T-cell (primary cell): Measurements from ENCODE around the gene GRM5. TPM values are rescaled to one million over a fixed set of nuclear protein-coding genes. Genes with fewer than 3 reads are reported as not detected.

Source experiments
- ATAC-seq, 4 experiments: fragments of 200-7000 bp in 3 of 4; fragments of 150-1000 bp in 1 of 4; cut with Tn5 transposase; replicated peaks in 1 of 4; 1 replicate in 3 of 4; 2 replicates in 1 of 4; pipeline ENCODE4 v1.10.0; 2021; ENCODE audit warnings: moderate library complexity in 3 of 4, mild to moderate bottlenecking in 2 of 4, moderate number of reproducible peaks in 1 of 4
- CTCF ChIA-PET, 2 donors: fragments of 300-600 bp; sonication (Branson Sonifier 250); formaldehyde crosslinking; loops; one replicate each; lab custom pipeline; 2022; ENCODE audit warnings: antibody characterized with exemption in 2 of 2; lab: Charles Lee
- POLR2A ChIA-PET, 2 donors: fragments of 300-600 bp; sonication (Branson Sonifier 250); formaldehyde crosslinking; loops; one replicate each; lab custom pipeline; 2022; ENCODE audit warnings: antibody characterized with exemption in 2 of 2; lab: Charles Lee
- DNase-seq, 35 experiments: peaks; one replicate each; pipeline versions ENCODE4 v3.0.0 to v3.0.0-alpha.2; 2013 to 2023
- H3K27ac ChIP-seq: one replicate; pipeline ENCODE4 v1.5.1; 2013; ENCODE audit warnings: low read length
- H3K27me3 ChIP-seq, 2 experiments: replicated peaks in 1 of 2; 1 replicate in 1 of 2; 2 replicates in 1 of 2; pipeline versions ENCODE4 v1.6.1 to v1.7.0; 2013; ENCODE audit warnings: low read length in 1 of 2, mixed read lengths in 1 of 2; ENCODE audit not compliant: control insufficient read depth in 2 of 2, insufficient read depth in 2 of 2; ENCODE audit errors: extremely low read depth in 1 of 2
- H3K36me3 ChIP-seq, 2 donors: 1 replicate in 1 of 2; 2 replicates in 1 of 2; pipeline versions ENCODE4 v1.6.1 to v1.7.0; 2013; ENCODE audit warnings: low read length in 1 of 2; ENCODE audit not compliant: control insufficient read depth in 2 of 2, insufficient read depth in 1 of 2; ENCODE audit errors: extremely low read depth in 1 of 2
- H3K4me1 ChIP-seq, 2 experiments: 1 replicate in 1 of 2; 2 replicates in 1 of 2; pipeline versions ENCODE4 v1.6.1 to v1.7.0; 2013; ENCODE audit warnings: low read length in 2 of 2, mixed read lengths in 1 of 2; ENCODE audit not compliant: insufficient read depth in 2 of 2, control insufficient read depth in 1 of 2; ENCODE audit errors: extremely low read depth in 1 of 2
- H3K4me3 ChIP-seq, 2 donors: 1 replicate in 1 of 2; 2 replicates in 1 of 2; pipeline versions ENCODE4 v1.5.1 to v1.7.0; 2013; ENCODE audit warnings: mild to moderate bottlenecking in 2 of 2, low read length in 1 of 2, moderate library complexity in 1 of 2; ENCODE audit not compliant: control insufficient read depth in 1 of 2; ENCODE audit errors: extremely low read depth in 1 of 2
- H3K9me3 ChIP-seq: 2 replicates; pipeline ENCODE4 v1.7.0; 2013
- H3K27ac Mint-ChIP-seq, 2 donors: one replicate each; pipeline ENCODE4 v1.8.0; 2020 to 2021; ENCODE audit warnings: mild to moderate bottlenecking in 2 of 2, mixed read lengths in 2 of 2
- H3K27me3 Mint-ChIP-seq, 2 donors: one replicate each; pipeline ENCODE4 v1.8.0; 2021 to 2022; ENCODE audit warnings: mixed read lengths in 2 of 2
- H3K36me3 Mint-ChIP-seq: one replicate; pipeline ENCODE4 v1.8.0; 2021; ENCODE audit warnings: mixed read lengths
- H3K4me1 Mint-ChIP-seq, 3 donors: one replicate each; pipeline ENCODE4 v1.8.0; 2020 to 2022; ENCODE audit warnings: mixed read lengths in 3 of 3, mild to moderate bottlenecking in 1 of 3
- H3K4me3 Mint-ChIP-seq, 3 donors: one replicate each; pipeline ENCODE4 v1.8.0; 2020 to 2022; ENCODE audit warnings: mild to moderate bottlenecking in 3 of 3, mixed read lengths in 3 of 3, moderate library complexity in 3 of 3
- H3K9me3 Mint-ChIP-seq, 3 donors: one replicate each; pipeline ENCODE4 v1.8.0; 2020 to 2022; ENCODE audit warnings: mixed read lengths in 3 of 3
- WGBS: methylation state at CpG from one replicate; pipeline ENCODE4 v1.1.5; 2013; ENCODE audit warnings: missing lambda C conversion rate; ENCODE audit not compliant: insufficient coverage; 5-methylcytosine and 5-hydroxymethylcytosine counted together
- total RNA-seq, 35 experiments: library from RNA in 6 of 35; stranded (reverse) in 6 of 35; fragments of 120-200 nt in 1 of 35; gene quantifications; one replicate each; pipeline versions ENCODE4 v1.2.1 to v1.2.4 and lab custom pipeline; 2013 to 2026

GRM5 gene
- total RNA-seq, 5 donors from 2014 or later (not counting 1 experiment from before 2014, with no cell fraction given) = not detected

- ChIA-PET POLR2A (no interaction called here), CTCF (no interaction called here)
- ATAC-seq (no peak), DNase-seq (no peak)
- no CpG with 5 or more reads among the region's 1 CpG for WGBS
- Mint-ChIP-seq H3K4me1 (peaks cover 6 to 14% (median 12%) of the 10 kb centered on the region in 3 donors), H3K27me3 (no peaks in the 10 kb centered on the region), H3K4me3 (no peak overlapping the region), H3K36me3 (peaks cover 3% of the 10 kb centered on the region), H3K27ac (no peak overlapping the region), H3K9me3 (no peaks in the 10 kb centered on the region)
- no peaks in the 10 kb centered on the region for H3K36me3 ChIP-seq
- H3K27me3 ChIP-seq = no peaks in the 10 kb centered on the region
- H3K4me1 ChIP-seq = no peaks in the 10 kb centered on the region
- no peak overlapping the region for H3K4me3 ChIP-seq
- H3K27ac ChIP-seq = no peak overlapping the region
- no peaks in the 10 kb centered on the region for H3K9me3 ChIP-seq
Measured at GRCh38 chr11:88814076-88814475, 251.7 kb downstream of the GRM5 start.

- no peak for ATAC-seq
- Mint-ChIP-seq H3K36me3 (peaks cover 3% of the 10 kb centered on the region), H3K27me3 (no peaks in the 10 kb centered on the region), H3K4me1 (peaks cover 6 to 14% (median 12%) of the 10 kb centered on the region in 3 donors), H3K27ac (peak overlapping the region in 1 of 2 donors; percentile 52), H3K4me3 (no peak overlapping the region), H3K9me3 (no peaks in the 10 kb centered on the region)
- Histone ChIP-seq H3K36me3 (no peaks in the 10 kb centered on the region), H3K9me3 (no peaks in the 10 kb centered on the region), H3K4me3 (no peak overlapping the region), H3K27me3 (no peaks in the 10 kb centered on the region), H3K4me1 (no peaks in the 10 kb centered on the region), H3K27ac (no peak overlapping the region)
- POLR2A ChIA-PET = no interaction called here
- CTCF ChIA-PET = no interaction called here
- DNase-seq = no peak
- no CpG with 5 or more reads among the region's 1 CpG for WGBS
Measured at GRCh38 chr11:88813233-88813915, 252.4 kb downstream of the GRM5 start.

- H3K27me3 Mint-ChIP-seq = no peaks in the 10 kb centered on the region
- POLR2A ChIA-PET = no interaction called here
- no peaks in the 10 kb centered on the region for H3K4me1 ChIP-seq
- H3K27me3 ChIP-seq = no peaks in the 10 kb centered on the region
- peaks cover 0 to 2% (median 0%) of the 10 kb centered on the region in 3 donors for H3K9me3 Mint-ChIP-seq
- H3K4me3 ChIP-seq = no peak overlapping the region
- no peak for DNase-seq
- H3K4me1 Mint-ChIP-seq = peaks cover 6 to 14% (median 12%) of the 10 kb centered on the region in 3 donors
- no peak overlapping the region for H3K4me3 Mint-ChIP-seq
- ATAC-seq = no peak
- WGBS = 40% methylated on average over 1 of the region's 3 CpGs
- H3K27ac Mint-ChIP-seq = no peak overlapping the region
- H3K36me3 Mint-ChIP-seq = peaks cover 3% of the 10 kb centered on the region
- CTCF ChIA-PET = no interaction called here
- no peaks in the 10 kb centered on the region for H3K9me3 ChIP-seq
- no peaks in the 10 kb centered on the region for H3K36me3 ChIP-seq
- no peak overlapping the region for H3K27ac ChIP-seq
Measured at GRCh38 chr11:88810420-88811097, 255.2 kb downstream of the GRM5 start.

- CTCF ChIA-PET = no interaction called here
- ATAC-seq = no peak
- no peak for DNase-seq
- Mint-ChIP-seq H3K36me3 (no peaks in the 10 kb centered on the region), H3K27ac (no peak overlapping the region), H3K4me1 (peaks cover 6 to 12% (median 11%) of the 10 kb centered on the region in 3 donors), H3K4me3 (no peak overlapping the region), H3K9me3 (peaks cover 0 to 3% (median 0%) of the 10 kb centered on the region in 3 donors), H3K27me3 (no peaks in the 10 kb centered on the region)
- no CpG with 5 or more reads among the region's 1 CpG for WGBS
- Histone ChIP-seq H3K27ac (no peak overlapping the region), H3K9me3 (no peaks in the 10 kb centered on the region), H3K36me3 (no peaks in the 10 kb centered on the region), H3K4me1 (no peaks in the 10 kb centered on the region), H3K27me3 (no peaks in the 10 kb centered on the region), H3K4me3 (no peak overlapping the region)
- POLR2A ChIA-PET = no interaction called here
Measured at GRCh38 chr11:88809126-88809525, 256.7 kb downstream of the GRM5 start.

GRCh38 chr11:88807349-88807748 lies 258.4 kb downstream of the GRM5 start:
- Histone ChIP-seq H3K27ac (no peak overlapping the region), H3K27me3 (no peaks in the 10 kb centered on the region), H3K4me3 (no peak overlapping the region), H3K9me3 (no peaks in the 10 kb centered on the region), H3K4me1 (no peaks in the 10 kb centered on the region), H3K36me3 (no peaks in the 10 kb centered on the region)
- H3K9me3 Mint-ChIP-seq = peaks cover 0 to 3% (median 0%) of the 10 kb centered on the region in 3 donors
- H3K27ac Mint-ChIP-seq = no peak overlapping the region
- H3K4me3 Mint-ChIP-seq = no peak overlapping the region
- no peak for ATAC-seq
- no peaks in the 10 kb centered on the region for H3K27me3 Mint-ChIP-seq
- DNase-seq = no peak
- ChIA-PET POLR2A (no interaction called here), CTCF (no interaction called here)
- peaks cover 0 to 2% (median 0%) of the 10 kb centered on the region in 3 donors for H3K4me1 Mint-ChIP-seq
- WGBS = no CpG with 5 or more reads among the region's 1 CpG
- H3K36me3 Mint-ChIP-seq = no peaks in the 10 kb centered on the region

- Histone ChIP-seq H3K4me1 (peaks cover 0 to 6% of the 10 kb centered on the region in 2 experiments), H3K27me3 (no peaks in the 10 kb centered on the region), H3K4me3 (no peak overlapping the region), H3K9me3 (no peaks in the 10 kb centered on the region), H3K27ac (no peak overlapping the region), H3K36me3 (no peaks in the 10 kb centered on the region)
- Mint-ChIP-seq H3K4me3 (no peak overlapping the region), H3K27me3 (no peaks in the 10 kb centered on the region), H3K9me3 (peaks cover 0 to 3% (median 0%) of the 10 kb centered on the region in 3 donors), H3K27ac (no peak overlapping the region), H3K4me1 (peaks cover 5 to 9% (median 9%) of the 10 kb centered on the region in 3 donors), H3K36me3 (no peaks in the 10 kb centered on the region)
- WGBS = no CpG with 5 or more reads among the region's 1 CpG
- POLR2A ChIA-PET = no interaction called here
- DNase-seq = no peak
- CTCF ChIA-PET = interaction anchor here in 1 of 2 donors (0.5 kb wide), 1 partner anchor 572 kb away, joined by 3 read pairs; no protein-coding TSS in a partner anchor
- no peak for ATAC-seq
Measured at GRCh38 chr11:88806410-88806809, 259.4 kb downstream of the GRM5 start.
